K562 (cell line): ENCODE results near the gene CCDC175. TPM values are rescaled to one million over a fixed set of nuclear protein-coding genes. Genes with fewer than 3 reads are reported as not detected.
A peak's percentile ranks its signal among the peaks of the same experiment; 100 is the strongest.

Experiments
- ARID4B ChIP-seq: sonication (generic); formaldehyde crosslinking; IDR thresholded peaks from 2 replicates; pipeline ENCODE4 v1.8.0; 2022; ENCODE audit warnings: mild to moderate bottlenecking, missing genetic modification reagents
- CEBPB ChIP-seq: fragments of 450-650 bp; IDR thresholded peaks from 2 replicates; pipeline ENCODE4 v1.6.1; 2016; ENCODE audit warnings: missing genetic modification characterization, missing compliant biosample characterization
- CTCFL ChIP-seq: IDR thresholded peaks from 2 replicates; pipeline ENCODE4 v1.6.1; 2011; ENCODE audit warnings: borderline replicate concordance, low read depth, mild to moderate bottlenecking, moderate library complexity, low read length; ENCODE audit not compliant: insufficient read depth, poor library complexity, severe bottlenecking
- HLTF ChIP-seq: fragments of 450-650 bp; IDR thresholded peaks from 2 replicates; pipeline ENCODE4 v1.6.1; 2016
- MEF2D ChIP-seq: conservative IDR thresholded peaks from 2 replicates; pipeline ENCODE4 v1.6.1; 2016; ENCODE audit warnings: low read depth, missing genetic modification characterization, missing compliant biosample characterization
- MLX ChIP-seq, 2 experiments: fragments of 450-650 bp in 1 of 2; sonication (generic) in 1 of 2; formaldehyde crosslinking; conservative IDR thresholded peaks; 2 replicates each; pipeline versions ENCODE4 v1.4.0 to v1.8.1; 2020 to 2022; ENCODE audit warnings: mild to moderate bottlenecking in 1 of 2, missing genetic modification reagents in 1 of 2
- NFYB ChIP-seq: IDR thresholded peaks from 2 replicates; pipeline ENCODE4 v1.6.1; 2011; ENCODE audit warnings: mild to moderate bottlenecking, moderate library complexity; ENCODE audit not compliant: insufficient read length; ENCODE audit errors: extremely low read depth
- RB1 ChIP-seq: fragments of 450-650 bp; IDR thresholded peaks from 2 replicates; pipeline ENCODE4 v1.6.1; 2017; ENCODE audit warnings: low read depth, mild to moderate bottlenecking
- SMAD4 ChIP-seq: fragments of 250-450 bp; sonication (Bioruptor Pico); conservative IDR thresholded peaks from 2 replicates; pipeline ENCODE4 v1.8.0; 2021; ENCODE audit warnings: inconsistent platforms, mild to moderate bottlenecking, moderate library complexity
- TEAD4 ChIP-seq, 2 experiments: sonication (generic) in 1 of 2; formaldehyde crosslinking in 1 of 2; IDR thresholded peaks; 2 replicates each; pipeline versions ENCODE4 v1.6.1 to v1.8.0; 2012 to 2022; ENCODE audit warnings: borderline replicate concordance in 1 of 2, inconsistent platforms in 1 of 2, low read length in 1 of 2, mild to moderate bottlenecking in 1 of 2, missing genetic modification reagents in 1 of 2
- YBX1 ChIP-seq: fragments of 450-650 bp; IDR thresholded peaks from 2 replicates; pipeline ENCODE4 v1.7.1; 2016; ENCODE audit warnings: mild to moderate bottlenecking
- ZNF224 ChIP-seq: sonication (generic); formaldehyde crosslinking; IDR thresholded peaks from 2 replicates; pipeline ENCODE4 v1.8.0; 2022; ENCODE audit warnings: mild to moderate bottlenecking, missing genetic modification reagents
- ZNF277 ChIP-seq: fragments of 250-450 bp; sonication (Bioruptor Pico); IDR thresholded peaks from 2 replicates; pipeline ENCODE4 v1.8.0; 2022; ENCODE audit warnings: inconsistent platforms, mild to moderate bottlenecking, moderate library complexity, borderline replicate concordance
- ZNF507 ChIP-seq: conservative IDR thresholded peaks from 2 replicates; pipeline ENCODE4 v1.6.1; 2017; ENCODE audit warnings: missing genetic modification characterization, missing compliant biosample characterization
- polyA plus RNA-seq, 8 experiments: library from polyadenylated mRNA; depleted of rRNA in 4 of 8; stranded (reverse) in 5 of 8; unstranded in 3 of 8; fragments of >200 nt; fragmentation: Nextera tagmentation in 2 of 8; fragmentation: Illumina TruSeq in 1 of 8; extraction: Ambion mirVana in 2 of 8; extraction: Trizol in 1 of 8; gene quantifications; 2 replicates each; pipeline versions ENCODE4 v1.2.1 to v1.2.3, GENCODE V29; 2011 to 2014; ENCODE audit warnings: inconsistent platforms in 1 of 8, missing spikeins in 1 of 8
- total RNA-seq, 7 experiments: library from RNA; depleted of rRNA in 6 of 7; stranded (reverse); fragments of >200 nt in 6 of 7; fragmentation: Illumina TruSeq in 2 of 7; extraction: Trizol in 2 of 7; gene quantifications; 2 replicates each; pipeline versions ENCODE4 v1.2.1 to v1.2.3, GENCODE V29; 2011 to 2021; ENCODE audit warnings: low replicate concordance in 1 of 7
- TF ChIP-seq, protein P1 (sequence below): fragments of 450-650 bp; formaldehyde crosslinking; IDR thresholded peaks from 2 replicates; pipeline ENCODE4 v1.4.0; 2020; ENCODE audit warnings: mild to moderate bottlenecking

CCDC175 gene
- total and polyA plus RNA-seq, 9 of the 15 experiments (the other 6 are each of a cell fraction or from before 2014, with no cell fraction given), result not detected

GRCh38 chr14:59483819-59484638 is 92.6 kb downstream of the CCDC175 start, which contains the start of the genes JKAMP and L3HYPDH (continued):
- TF ChIP-seq ZNF277 (CRISPR knock-in tag) (no peak), MLX (CRISPR knock-in tag; conservative IDR thresholded peaks at IDR 0.05) (no peak), RB1 (peak; percentile 16; the same call in 1 of the 2 replicates), MEF2D (tag) (no peak), ARID4B (CRISPR knock-in tag) (peak; percentile 93), YBX1 (no peak), CTCFL (peak; percentile 76), ZNF507 (tag) (no peak), NFYB (no peak), TEAD4 (IDR thresholded peaks at IDR 0.05; ENCODE audit: low read length) (no peak; the same call in none of the 2 replicates), TEAD4 (CRISPR knock-in tag; IDR thresholded peaks at IDR 0.05; ENCODE audit: borderline replicate concordance) (0 out of 2 replicates have a peak, but pooled peaks have one; percentile 51), CEBPB (tag) (no peak), HLTF (0 out of 2 replicates have a peak, but pooled peaks have one; percentile 61), SMAD4 (CRISPR knock-in tag) (peak; percentile 52; the same call in 1 of the 2 replicates), ZNF224 (CRISPR knock-in tag) (peak; percentile 91)
- TF ChIP-seq, protein P1, sequence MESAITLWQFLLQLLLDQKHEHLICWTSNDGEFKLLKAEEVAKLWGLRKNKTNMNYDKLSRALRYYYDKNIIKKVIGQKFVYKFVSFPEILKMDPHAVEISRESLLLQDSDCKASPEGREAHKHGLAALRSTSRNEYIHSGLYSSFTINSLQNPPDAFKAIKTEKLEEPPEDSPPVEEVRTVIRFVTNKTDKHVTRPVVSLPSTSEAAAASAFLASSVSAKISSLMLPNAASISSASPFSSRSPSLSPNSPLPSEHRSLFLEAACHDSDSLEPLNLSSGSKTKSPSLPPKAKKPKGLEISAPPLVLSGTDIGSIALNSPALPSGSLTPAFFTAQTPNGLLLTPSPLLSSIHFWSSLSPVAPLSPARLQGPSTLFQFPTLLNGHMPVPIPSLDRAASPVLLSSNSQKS (CRISPR knock-in tag), result no peak
